OCI-LY3 (cell line): ENCODE data around the gene NMT1.

Source experiments
- H2AFZ ChIP-seq: fragments of 200-600, 300-600 bp; shearing (Covaris generic); 2 replicates; pipeline ENCODE4 v1.6.0; 2014; ENCODE audit warnings: antibody characterized with exemption, low read depth, low read length
- H3K27ac ChIP-seq: fragments of 200-600, 300-600 bp; sonication (generic); 2 replicates; pipeline ENCODE4 v1.5.1; 2014; ENCODE audit warnings: mild to moderate bottlenecking, low read length, moderate library complexity, mixed read lengths
- H3K27me3 ChIP-seq: fragments of 200-600, 300-600 bp; sonication (generic); 2 replicates; pipeline ENCODE4 v1.6.1; 2014; ENCODE audit warnings: low read depth, low read length, mixed read lengths
- H3K36me3 ChIP-seq: fragments of 200-600, 300-600 bp; sonication (generic); replicated peaks from 2 replicates; pipeline ENCODE3; 2014; ENCODE audit warnings: low read depth, low read length, mixed read lengths
- H3K4me1 ChIP-seq: fragments of 300-600, 200-600 bp; sonication (generic); 2 replicates; pipeline ENCODE4 v1.6.1; 2014; ENCODE audit warnings: low read length, mixed read lengths
- H3K4me2 ChIP-seq: fragments of 200-600, 300-600 bp; sonication (generic); 2 replicates; pipeline ENCODE4 v1.6.1; 2014; ENCODE audit warnings: low read length, mixed read lengths
- H3K4me3 ChIP-seq: fragments of 300-600, 200-600 bp; sonication (generic); 2 replicates; pipeline ENCODE4 v1.5.1; 2014; ENCODE audit warnings: antibody characterized with exemption, mild to moderate bottlenecking, low read length, moderate library complexity
- H3K79me2 ChIP-seq: fragments of 300-600, 200-600 bp; shearing (Covaris generic); 2 replicates; pipeline ENCODE4 v1.6.1; 2014; ENCODE audit warnings: mild to moderate bottlenecking, low read length, mixed read lengths
- H3K9ac ChIP-seq: fragments of 300-600, 200-600 bp; shearing (Covaris generic); 2 replicates; pipeline ENCODE4 v1.6.0; 2014; ENCODE audit warnings: mild to moderate bottlenecking, low read length, moderate library complexity
- H3K9me3 ChIP-seq: fragments of 200-600, 300-600 bp; shearing (Covaris generic); 2 replicates; pipeline ENCODE4 v1.6.1; 2014; ENCODE audit warnings: low read length, mixed read lengths; ENCODE audit not compliant: insufficient read depth
- H4K20me1 ChIP-seq: fragments of 200-600, 300-600 bp; sonication (generic); 2 replicates; pipeline ENCODE4 v1.6.1; 2016; ENCODE audit warnings: low read length, mixed read lengths; ENCODE audit not compliant: insufficient read depth
- EZH2phosphoT487 ChIP-seq: fragments of 200-600 bp; shearing (Covaris generic); IDR thresholded peaks from 2 replicates; pipeline ENCODE4 v1.6.1; 2018; ENCODE audit warnings: antibody characterized with exemption, mixed run types, low read depth
- TF ChIP-seq, protein P1 (sequence below): fragments of 200-600, 300-600 bp; sonication (generic); IDR thresholded peaks from 2 replicates; pipeline ENCODE4 v1.5.1; 2014; ENCODE audit warnings: antibody characterized with exemption, low read length, low read depth

NMT1 gene

DNA sequence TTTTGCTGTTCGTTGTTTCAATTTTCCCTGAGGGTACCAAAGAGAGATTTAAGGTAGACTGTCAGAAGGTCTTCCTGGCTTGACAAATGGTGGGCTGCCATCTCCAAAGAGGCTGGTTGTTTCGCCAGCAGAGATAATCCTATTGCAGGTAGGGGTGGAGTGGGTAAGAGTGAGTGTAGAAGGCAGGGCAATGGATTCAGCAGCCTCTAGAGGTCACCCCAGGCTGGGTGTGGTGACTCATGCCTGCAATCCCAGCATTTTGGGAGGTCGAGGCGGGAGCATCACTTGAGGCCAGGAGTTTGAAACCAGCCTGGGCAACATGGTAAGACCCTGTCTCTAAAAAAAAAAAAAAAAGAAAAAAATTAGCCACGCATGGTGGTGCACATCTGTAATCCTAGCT lies 44.3 kb upstream of the NMT1 start:
- peaks cover 31% of the 10 kb centered on the region for H3K27me3 ChIP-seq

DNA sequence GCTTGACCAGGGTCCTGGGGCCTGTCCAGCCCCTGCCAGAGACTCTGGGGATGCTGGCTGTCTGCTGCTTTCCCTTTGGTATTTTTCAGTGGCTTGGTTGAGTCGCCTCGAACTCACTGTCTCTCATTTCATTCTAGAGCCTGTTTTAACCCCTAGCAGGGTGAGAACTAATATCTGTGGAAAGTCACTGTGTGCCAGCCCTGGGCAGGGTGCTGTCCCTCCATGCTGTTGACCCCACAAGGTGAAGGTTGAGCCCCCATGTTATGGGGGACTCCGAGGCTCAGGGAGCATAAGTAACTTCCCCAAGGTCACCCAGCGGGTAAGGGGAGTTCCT lies 42.6 kb upstream of the NMT1 start:
- H3K4me3 ChIP-seq, result peak overlapping the region; percentile 80
- peak overlapping the region; percentile 76 for H3K4me2 ChIP-seq
- no peaks in the 10 kb centered on the region for H4K20me1 ChIP-seq
- no peaks in the 10 kb centered on the region for H3K9me3 ChIP-seq
- H2AFZ ChIP-seq, result peak overlapping the region; percentile 34; the same call in 1 of the 2 replicates
- H3K27ac ChIP-seq, result no peak overlapping the region
- H3K4me1 ChIP-seq, result peaks cover 33% of the 10 kb centered on the region
- no peaks in the 10 kb centered on the region for H3K79me2 ChIP-seq
- H3K9ac ChIP-seq, result peak overlapping the region; percentile 58
- no peaks in the 10 kb centered on the region for H3K36me3 ChIP-seq
- no peak for TF ChIP-seq EZH2phosphoT487
- TF ChIP-seq, protein P1, sequence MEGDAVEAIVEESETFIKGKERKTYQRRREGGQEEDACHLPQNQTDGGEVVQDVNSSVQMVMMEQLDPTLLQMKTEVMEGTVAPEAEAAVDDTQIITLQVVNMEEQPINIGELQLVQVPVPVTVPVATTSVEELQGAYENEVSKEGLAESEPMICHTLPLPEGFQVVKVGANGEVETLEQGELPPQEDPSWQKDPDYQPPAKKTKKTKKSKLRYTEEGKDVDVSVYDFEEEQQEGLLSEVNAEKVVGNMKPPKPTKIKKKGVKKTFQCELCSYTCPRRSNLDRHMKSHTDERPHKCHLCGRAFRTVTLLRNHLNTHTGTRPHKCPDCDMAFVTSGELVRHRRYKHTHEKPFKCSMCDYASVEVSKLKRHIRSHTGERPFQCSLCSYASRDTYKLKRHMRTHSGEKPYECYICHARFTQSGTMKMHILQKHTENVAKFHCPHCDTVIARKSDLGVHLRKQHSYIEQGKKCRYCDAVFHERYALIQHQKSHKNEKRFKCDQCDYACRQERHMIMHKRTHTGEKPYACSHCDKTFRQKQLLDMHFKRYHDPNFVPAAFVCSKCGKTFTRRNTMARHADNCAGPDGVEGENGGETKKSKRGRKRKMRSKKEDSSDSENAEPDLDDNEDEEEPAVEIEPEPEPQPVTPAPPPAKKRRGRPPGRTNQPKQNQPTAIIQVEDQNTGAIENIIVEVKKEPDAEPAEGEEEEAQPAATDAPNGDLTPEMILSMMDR, result no peak
- peaks cover 31% of the 10 kb centered on the region for H3K27me3 ChIP-seq

More for the DNA sequence above, 44.3 kb upstream of the NMT1 start:
- Histone ChIP-seq H3K9me3 (no peaks in the 10 kb centered on the region), H3K4me1 (peaks cover 18% of the 10 kb centered on the region), H2AFZ (no peak overlapping the region), H3K4me2 (no peak overlapping the region), H4K20me1 (no peaks in the 10 kb centered on the region), H3K79me2 (no peaks in the 10 kb centered on the region), H3K27ac (no peak overlapping the region), H3K36me3 (no peaks in the 10 kb centered on the region), H3K4me3 (no peak overlapping the region), H3K9ac (no peak overlapping the region)
- TF ChIP-seq EZH2phosphoT487, result no peak
- TF ChIP-seq, protein P1, result peak; percentile 50

DNA sequence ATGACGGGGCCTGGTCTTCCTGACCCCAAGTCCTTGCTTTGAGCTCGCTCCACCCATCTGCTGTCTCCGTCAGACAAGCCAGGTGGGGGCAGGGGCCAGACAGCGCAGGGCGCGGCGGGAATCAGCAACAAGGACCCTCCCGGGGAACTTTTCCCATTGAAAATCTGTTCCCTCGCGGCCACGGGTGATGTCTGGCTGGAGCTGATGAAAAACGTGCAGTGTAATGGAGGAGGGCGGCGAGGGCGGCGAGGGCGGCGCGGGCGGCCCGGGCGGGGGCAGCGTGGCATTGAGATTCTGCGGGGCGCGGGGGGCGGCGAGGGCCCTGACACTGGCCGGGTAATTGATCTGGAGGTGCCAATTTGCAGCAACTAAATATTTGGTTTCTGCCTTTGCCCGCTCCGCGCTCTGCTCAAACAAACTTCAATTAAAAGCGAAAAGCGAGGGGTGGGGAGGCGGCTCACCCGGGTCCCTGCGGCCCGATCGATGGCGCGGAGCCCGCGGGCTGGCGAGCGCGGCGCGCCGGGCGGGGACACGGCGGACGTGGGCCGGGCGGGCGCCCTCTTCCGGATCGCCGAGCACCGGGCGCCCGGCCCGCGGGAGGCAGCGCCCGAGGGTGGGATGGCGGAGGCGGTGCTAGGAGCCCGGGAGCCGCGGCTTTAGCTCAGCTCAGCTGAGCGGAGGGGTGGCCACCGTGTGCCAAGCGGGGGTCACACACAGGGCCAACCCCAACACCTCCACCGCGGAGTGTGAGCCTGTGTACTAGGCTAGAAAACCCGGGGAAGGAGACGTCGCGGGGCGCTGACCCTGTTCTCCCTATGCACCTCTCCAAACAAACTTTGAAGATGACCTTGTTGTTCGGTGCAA lies 42.0 kb upstream of the NMT1 start:
- Histone ChIP-seq H3K79me2 (no peaks in the 10 kb centered on the region), H3K27me3 (peaks cover 31% of the 10 kb centered on the region), H3K9ac (peak overlapping the region; percentile 58), H3K4me2 (peak overlapping the region; percentile 76), H3K27ac (no peak overlapping the region), H3K36me3 (no peaks in the 10 kb centered on the region), H3K4me1 (peaks cover 34% of the 10 kb centered on the region), H2AFZ (peak overlapping the region; percentile 34; the same call in 1 of the 2 replicates), H3K4me3 (peak overlapping the region; percentile 80), H4K20me1 (no peaks in the 10 kb centered on the region), H3K9me3 (no peaks in the 10 kb centered on the region)
- TF ChIP-seq EZH2phosphoT487, result no peak
- TF ChIP-seq, protein P1, result peak; percentile 8; the same call in 1 of the 2 replicates

DNA sequence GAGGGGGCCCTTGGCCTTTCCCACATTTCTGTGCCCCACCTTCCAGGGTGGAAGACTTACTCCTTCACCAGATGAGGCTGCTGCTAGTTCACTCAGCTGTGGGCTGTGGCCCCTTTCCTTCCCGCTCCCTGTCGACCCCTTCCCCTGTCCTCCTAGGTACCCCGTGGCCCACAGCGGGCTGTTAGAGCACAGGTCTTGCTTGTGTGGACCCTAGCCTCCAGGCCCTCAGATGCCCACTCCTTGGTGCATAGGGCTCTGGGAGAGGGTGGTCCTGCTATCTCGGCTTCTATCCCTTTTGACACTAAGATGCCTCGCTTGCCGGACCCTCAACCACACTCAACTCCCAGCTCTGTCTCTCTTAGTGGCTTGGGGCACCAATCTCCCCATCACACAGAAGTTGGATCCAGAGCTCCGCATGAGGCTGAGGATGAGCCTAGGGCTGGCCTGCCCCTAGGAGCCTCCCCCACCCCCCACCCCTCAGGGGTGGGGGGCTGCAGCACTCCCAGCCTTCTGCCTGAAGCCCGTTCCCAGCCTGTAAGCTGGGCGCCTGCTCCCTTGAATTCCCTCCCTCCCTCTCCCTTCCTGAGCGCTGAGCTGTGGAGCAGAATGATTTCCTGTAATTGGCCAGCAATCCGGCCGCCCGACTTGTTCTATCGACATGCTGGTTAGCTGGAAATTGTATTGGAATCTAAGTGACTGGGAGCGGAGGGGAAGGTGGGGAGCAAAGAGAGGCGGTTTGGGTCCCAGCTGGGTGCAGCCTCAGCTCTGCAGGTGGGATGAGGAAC lies 40.6 kb upstream of the NMT1 start:
- H2AFZ ChIP-seq, result no peak overlapping the region
- H3K4me3 ChIP-seq, result no peak overlapping the region
- no peak overlapping the region for H3K4me2 ChIP-seq
- no peaks in the 10 kb centered on the region for H3K9me3 ChIP-seq
- no peak overlapping the region for H3K27ac ChIP-seq
- no peak overlapping the region for H3K9ac ChIP-seq
- H3K36me3 ChIP-seq, result no peaks in the 10 kb centered on the region
- H3K79me2 ChIP-seq, result no peaks in the 10 kb centered on the region
- H3K27me3 ChIP-seq, result peaks cover 31% of the 10 kb centered on the region
- no peaks in the 10 kb centered on the region for H4K20me1 ChIP-seq
- TF ChIP-seq, protein P1, result no peak
- TF ChIP-seq EZH2phosphoT487, result no peak
- H3K4me1 ChIP-seq, result peaks cover 34% of the 10 kb centered on the region
